HG02938 (cell line): ENCODE measurements around the gene PLA2G3.
"Not testable (repeated sequence)": the region's sequence is repeated elsewhere in the genome, so short reads cannot be mapped to it uniquely, and the experiment has no call there.

ENCODE experiments used
- ATAC-seq: cut with Tn5 transposase; IDR thresholded peaks from one replicate; pipeline ENCODE4 v1.9.1; 2021; ENCODE audit warnings: mild to moderate bottlenecking, moderate library complexity; ENCODE audit not compliant: unreplicated experiment

The PLA2G3 gene

GRCh38 chr22:31100762-31101525, 39.4 kb downstream of the PLA2G3 start:
- no peak for ATAC-seq

- ATAC-seq, result no peak
Measured at GRCh38 chr22:31099841-31100761, 40.2 kb downstream of the PLA2G3 start.

- no peak for ATAC-seq
Measured at GRCh38 chr22:31099386-31099785, 40.9 kb downstream of the PLA2G3 start.

- no peak for ATAC-seq
Measured at GRCh38 chr22:31098632-31099110, 41.6 kb downstream of the PLA2G3 start.

- no peak for ATAC-seq
Measured at GRCh38 chr22:31097941-31098631, 42.2 kb downstream of the PLA2G3 start.

GRCh38 chr22:31097539-31097938, 42.8 kb downstream of the PLA2G3 start:
- not testable (repeated sequence) for ATAC-seq

GRCh38 chr22:31096657-31097279, 43.5 kb downstream of the PLA2G3 start:
- ATAC-seq, result no peak

- no peak for ATAC-seq
Measured at GRCh38 chr22:31095637-31096249, 44.6 kb downstream of the PLA2G3 start.

- no peak for ATAC-seq
Measured at GRCh38 chr22:31094741-31095140, 45.6 kb downstream of the PLA2G3 start.

GRCh38 chr22:31094021-31094551, 46.2 kb downstream of the PLA2G3 start:
- ATAC-seq, result no peak

GRCh38 chr22:31093086-31093850, 47.0 kb downstream of the PLA2G3 start:
- no peak for ATAC-seq

- ATAC-seq, result no peak
Measured at GRCh38 chr22:31092161-31092560, 48.1 kb downstream of the PLA2G3 start.

- ATAC-seq, result no peak
Measured at GRCh38 chr22:31091106-31091975, 49.0 kb downstream of the PLA2G3 start.

GRCh38 chr22:31090217-31091085, 49.9 kb downstream of the PLA2G3 start:
- ATAC-seq, result no peak

- no peak for ATAC-seq
Measured at GRCh38 chr22:31089160-31090100, 50.9 kb downstream of the PLA2G3 start.
